GM12872 (cell line): Measurements from ENCODE around the gene RETN.

Experiments used
- TF ChIP-seq, protein P1 (sequence below): IDR thresholded peaks from 3 replicates; pipeline ENCODE4 v1.5.1; 2011; ENCODE audit warnings: low read depth, mild to moderate bottlenecking, low read length, moderate library complexity; ENCODE audit not compliant: insufficient read depth

RETN gene

DNA sequence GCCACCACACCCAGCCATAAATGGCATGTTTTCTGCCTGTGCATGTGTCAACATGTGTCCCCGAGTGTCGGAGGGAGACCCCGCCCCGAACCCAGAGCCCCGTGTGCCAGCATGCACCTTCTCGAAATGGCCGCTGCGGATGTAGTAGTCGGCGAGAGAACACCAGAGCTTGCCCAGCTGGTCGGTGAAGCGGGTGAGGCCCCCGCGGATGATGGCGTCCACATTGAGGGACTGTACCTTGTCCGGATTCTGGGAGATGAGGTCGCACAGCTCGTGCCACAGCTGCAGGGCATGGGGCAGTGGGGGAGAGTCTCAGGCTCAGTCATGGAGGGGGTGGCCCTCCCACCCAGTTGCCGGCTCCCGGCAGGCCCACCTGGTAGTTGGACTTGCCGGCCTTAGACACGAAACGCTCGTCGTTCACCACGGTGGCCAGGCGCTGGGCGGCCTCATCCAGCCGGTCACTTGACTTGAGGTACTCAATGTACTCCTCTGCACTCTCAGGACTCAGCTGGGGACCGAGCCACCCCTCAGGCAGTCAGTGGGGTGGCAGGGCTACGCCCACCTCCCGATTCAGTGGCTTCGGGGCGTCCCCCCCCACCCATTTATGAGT is 43.0 kb upstream of the RETN start:
- TF ChIP-seq, protein P1, sequence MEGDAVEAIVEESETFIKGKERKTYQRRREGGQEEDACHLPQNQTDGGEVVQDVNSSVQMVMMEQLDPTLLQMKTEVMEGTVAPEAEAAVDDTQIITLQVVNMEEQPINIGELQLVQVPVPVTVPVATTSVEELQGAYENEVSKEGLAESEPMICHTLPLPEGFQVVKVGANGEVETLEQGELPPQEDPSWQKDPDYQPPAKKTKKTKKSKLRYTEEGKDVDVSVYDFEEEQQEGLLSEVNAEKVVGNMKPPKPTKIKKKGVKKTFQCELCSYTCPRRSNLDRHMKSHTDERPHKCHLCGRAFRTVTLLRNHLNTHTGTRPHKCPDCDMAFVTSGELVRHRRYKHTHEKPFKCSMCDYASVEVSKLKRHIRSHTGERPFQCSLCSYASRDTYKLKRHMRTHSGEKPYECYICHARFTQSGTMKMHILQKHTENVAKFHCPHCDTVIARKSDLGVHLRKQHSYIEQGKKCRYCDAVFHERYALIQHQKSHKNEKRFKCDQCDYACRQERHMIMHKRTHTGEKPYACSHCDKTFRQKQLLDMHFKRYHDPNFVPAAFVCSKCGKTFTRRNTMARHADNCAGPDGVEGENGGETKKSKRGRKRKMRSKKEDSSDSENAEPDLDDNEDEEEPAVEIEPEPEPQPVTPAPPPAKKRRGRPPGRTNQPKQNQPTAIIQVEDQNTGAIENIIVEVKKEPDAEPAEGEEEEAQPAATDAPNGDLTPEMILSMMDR: no peak

- TF ChIP-seq, protein P1: no peak
Measured at GRCh38 chr19:7627166-7627565, 41.7 kb upstream of the RETN start.

DNA sequence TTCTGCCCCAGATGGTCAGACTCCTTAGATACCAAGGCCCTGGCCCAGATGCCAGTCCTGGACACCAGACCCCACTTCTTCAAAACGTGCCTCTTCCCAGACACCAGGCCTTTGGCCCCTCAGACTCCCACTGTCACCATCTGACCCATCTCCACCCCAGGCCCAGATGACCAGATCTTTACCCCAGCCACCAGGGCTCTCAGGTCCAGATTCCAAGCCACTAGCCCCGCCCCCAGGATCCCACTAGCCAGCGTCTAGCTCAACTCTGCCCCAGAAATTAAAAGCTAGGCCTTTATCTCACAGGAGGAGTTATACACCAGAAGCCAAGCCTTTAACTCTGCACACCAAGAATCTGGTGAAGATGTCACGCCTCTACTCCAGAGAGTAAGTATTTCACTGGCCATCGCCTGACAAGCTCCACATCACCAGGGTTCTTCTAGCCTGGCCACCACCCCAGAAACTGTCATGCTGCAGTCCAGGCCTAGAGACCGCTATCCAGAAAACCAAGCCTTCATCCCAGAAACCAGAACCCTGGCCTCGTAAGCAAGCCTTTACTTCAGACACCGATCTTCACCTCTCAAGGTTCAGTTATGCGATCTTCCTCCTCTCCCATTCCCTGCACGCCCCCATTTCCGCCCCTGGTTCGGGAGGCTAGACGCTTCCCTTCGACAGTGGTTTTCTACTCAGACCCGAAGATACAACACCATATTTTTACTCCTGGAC is 40.1 kb upstream of the RETN start:
- TF ChIP-seq, protein P1: no peak

- TF ChIP-seq, protein P1: no peak
Measured at GRCh38 chr19:7629347-7630054, 39.3 kb upstream of the RETN start, which contains the start of the genes PET100 and XAB2. Gene PET100, plus strand, starts transcription at chr19:7629793. Its CDS starts 41 bp downstream, at chr19:7629834. Gene XAB2, minus strand, starts transcription at chr19:7629545. Its CDS starts 18 bp downstream, at chr19:7629527.

- TF ChIP-seq, protein P1: no peak
Measured at GRCh38 chr19:7631577-7631976, 37.3 kb upstream of the RETN start.

DNA sequence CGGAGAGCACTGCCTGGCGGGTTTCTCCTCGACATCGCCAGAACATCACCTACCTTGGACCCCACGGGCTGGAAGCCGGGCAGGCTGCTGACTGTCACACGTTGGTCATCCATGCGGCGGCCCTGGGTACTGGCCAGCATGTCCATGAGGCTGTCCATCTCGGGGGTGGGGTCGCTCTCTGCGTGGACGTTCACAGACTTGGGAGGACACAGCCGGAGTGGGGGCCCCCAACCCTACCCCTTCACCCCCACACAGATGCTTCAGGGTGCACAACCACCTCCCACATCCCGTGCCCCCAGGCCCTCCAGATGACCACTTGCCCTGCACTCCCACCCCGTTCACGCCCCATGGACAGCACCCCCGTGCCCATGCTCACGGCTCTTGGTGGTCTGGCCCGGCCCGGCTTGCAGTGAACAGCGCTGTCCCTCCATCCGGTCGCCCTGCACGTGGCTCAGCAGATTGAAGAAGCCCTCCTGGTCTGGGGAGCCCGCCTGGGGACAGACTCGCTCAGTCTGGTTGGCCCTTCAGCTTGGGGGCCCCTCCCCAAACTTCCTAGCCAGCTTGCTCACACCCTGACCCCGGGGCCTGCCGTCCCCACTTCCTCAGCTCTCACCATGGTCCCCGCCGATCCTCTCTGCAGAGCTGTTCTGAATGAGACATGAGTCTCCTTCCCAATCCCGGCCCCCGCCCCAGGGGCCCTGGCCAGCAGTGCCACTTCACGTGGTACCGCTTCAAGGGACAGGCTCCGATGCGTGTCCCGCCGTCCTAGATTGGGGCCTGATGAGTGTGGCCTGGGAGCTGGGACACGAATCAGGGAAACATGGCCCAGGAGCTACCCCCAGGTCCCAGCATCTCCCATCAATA is 36.3 kb upstream of the RETN start:
- TF ChIP-seq, protein P1: no peak
